GM18520 (cell line): Measurements from ENCODE around the gene SNX12.

ENCODE experiments used
- ATAC-seq: cut with Tn5 transposase; IDR thresholded peaks from one replicate; pipeline ENCODE4 v1.9.1; 2021; ENCODE audit not compliant: unreplicated experiment

The SNX12 gene

GRCh38 chrX:71068044-71068918 lies at the start of gene SNX12:
Gene SNX12 (minus strand): TSS chrX:71068334. CDS start chrX:71068306, 28 bp downstream.
- peak; percentile 99 for ATAC-seq

- no peak for ATAC-seq
Measured at GRCh38 chrX:71117358-71117757, 49.2 kb upstream of the SNX12 start.

- peak; percentile 16 for ATAC-seq
Measured at GRCh38 chrX:71111921-71112431, 43.8 kb upstream of the SNX12 start.

GRCh38 chrX:71111141-71111843 lies 43.2 kb upstream of the SNX12 start, which contains the start of gene IL2RG:
Gene IL2RG (minus strand): TSS chrX:71111577. CDS start chrX:71111539, 38 bp downstream.
- ATAC-seq: peak; percentile 85

GRCh38 chrX:71109051-71109450 lies 40.9 kb upstream of the SNX12 start:
- ATAC-seq: no peak

- ATAC-seq: no peak
Measured at GRCh38 chrX:71107762-71108360, 39.7 kb upstream of the SNX12 start.

GRCh38 chrX:71107245-71107644 lies 39.1 kb upstream of the SNX12 start:
- ATAC-seq: no peak

- no peak for ATAC-seq
Measured at GRCh38 chrX:71106427-71106826, 38.3 kb upstream of the SNX12 start, which contains the start of gene CXorf65. Gene CXorf65 (minus strand): TSS chrX:71106740. CDS start chrX:71106556, 184 bp downstream.

GRCh38 chrX:71105628-71106027 lies 37.5 kb upstream of the SNX12 start:
- no peak for ATAC-seq

- no peak for ATAC-seq
Measured at GRCh38 chrX:71103110-71103983, 35.2 kb upstream of the SNX12 start.

- ATAC-seq: no peak
Measured at GRCh38 chrX:71102292-71102691, 34.2 kb upstream of the SNX12 start.

- ATAC-seq: no peak
Measured at GRCh38 chrX:71100581-71101505, 32.7 kb upstream of the SNX12 start.

GRCh38 chrX:71099736-71100135 lies 31.6 kb upstream of the SNX12 start:
- no peak for ATAC-seq

GRCh38 chrX:71098951-71099506 lies 30.9 kb upstream of the SNX12 start:
- no peak for ATAC-seq

- peak; percentile 31 for ATAC-seq
Measured at GRCh38 chrX:71098302-71098701, 30.2 kb upstream of the SNX12 start.

- no peak for ATAC-seq
Measured at GRCh38 chrX:71096760-71097032, 28.6 kb upstream of the SNX12 start.

GRCh38 chrX:71095981-71096759 lies 28.0 kb upstream of the SNX12 start:
- no peak for ATAC-seq

GRCh38 chrX:71095555-71095980 lies 27.4 kb upstream of the SNX12 start, which contains the start of gene FOXO4:
Gene FOXO4 (plus strand): TSS chrX:71095851. CDS start chrX:71096529, 678 bp downstream.
- peak; percentile 88 for ATAC-seq
